Esophagus squamous epithelium (tissue), 4 donors: ENCODE data around the gene HIPK2.

ENCODE experiments used
- CTCF ChIP-seq, 6 experiments: fragments of 450-650 bp in 4 of 6; fragments of 200-600 bp in 2 of 6; sonication (generic) in 2 of 6; IDR thresholded peaks; one replicate each; pipeline ENCODE4 v1.5.1; 2016 to 2019; ENCODE audit warnings: antibody characterized with exemption in 6 of 6, mild to moderate bottlenecking in 4 of 6, moderate library complexity in 4 of 6
- POLR2A ChIP-seq, 4 donors: fragments of 450-650 bp; IDR thresholded peaks; one replicate each; pipeline ENCODE4 v1.6.1; 2017; ENCODE audit warnings: antibody characterized with exemption in 4 of 4, mild to moderate bottlenecking in 4 of 4, moderate library complexity in 3 of 4

- TF ChIP-seq CTCF (IDR thresholded peaks at IDR 0.05) (no peak), POLR2A (IDR thresholded peaks at IDR 0.05) (no peak)
These were observed 33.6 kb downstream of the HIPK2 start for GRCh38 chr7:139743967-139744767.
